GM18951 (cell line): ENCODE data around the gene FAM171A2.
"Not testable (repeated sequence)": the region's sequence is repeated elsewhere in the genome, so short reads cannot be mapped to it uniquely, and the experiment has no call there.

Source experiments
- POLR2A ChIP-seq: IDR thresholded peaks from 4 replicates; pipeline ENCODE4 v1.6.1; 2011; ENCODE audit warnings: mild to moderate bottlenecking; ENCODE audit not compliant: insufficient read length, insufficient read depth; ENCODE audit errors: extremely low read depth
- in situ Hi-C: fragments of 300-500 bp; cut with MboI; formaldehyde crosslinking; loops from one replicate; pipeline ENCODE4 v1.12.0; 2022; ENCODE audit warnings: low sequenced_read_pairs, mixed read lengths, inconsistent platforms; ENCODE audit not compliant: unreplicated experiment

FAM171A2 gene

GRCh38 chr17:44376124-44376523 is 12.5 kb upstream of the FAM171A2 start:
- no peak for TF ChIP-seq POLR2A
- in situ Hi-C loops: no loop called here

GRCh38 chr17:44375196-44376017 is 11.8 kb upstream of the FAM171A2 start:
- TF ChIP-seq POLR2A: no peak
- in situ Hi-C loops: no loop called here

GRCh38 chr17:44374306-44375195 is 10.9 kb upstream of the FAM171A2 start:
- in situ Hi-C loops: no loop called here
- TF ChIP-seq POLR2A: no peak

GRCh38 chr17:44372036-44372435 is 8.4 kb upstream of the FAM171A2 start:
- in situ Hi-C loops: no loop called here
- no peak for TF ChIP-seq POLR2A

- in situ Hi-C loops: not testable (repeated sequence)
These were observed 5.9 kb upstream of the FAM171A2 start for GRCh38 chr17:44369414-44370023.

- in situ Hi-C loops: not testable (repeated sequence)
These were observed 5.0 kb upstream of the FAM171A2 start for GRCh38 chr17:44368391-44369243.

- no peak for TF ChIP-seq POLR2A
- in situ Hi-C loops: no loop called here
These were observed 3.8 kb upstream of the FAM171A2 start for GRCh38 chr17:44367231-44367979.

GRCh38 chr17:44365051-44365450 is 1.4 kb upstream of the FAM171A2 start:
- in situ Hi-C loops: not testable (repeated sequence)

- no peak for TF ChIP-seq POLR2A
- in situ Hi-C loops: no loop called here
These were observed 572 bp downstream of the FAM171A2 start for GRCh38 chr17:44362949-44363612.

- in situ Hi-C loops: no loop called here
- TF ChIP-seq POLR2A: no peak
These were observed 1.1 kb downstream of the FAM171A2 start for GRCh38 chr17:44362459-44362948.

- TF ChIP-seq POLR2A: no peak
- in situ Hi-C loops: no loop called here
These were observed 2.1 kb downstream of the FAM171A2 start for GRCh38 chr17:44361292-44362260.
